AG08395 (cell line): Measurements from ENCODE around the gene HPD.
"Not testable (repeated sequence)": the region's sequence is repeated elsewhere in the genome, so short reads cannot be mapped to it uniquely, and the experiment has no call there.

Source experiments
- DNase-seq: peaks from one replicate; pipeline ENCODE4 v3.0.0; 2012; ENCODE audit warnings: mixed read lengths, low spot score

The HPD gene

GRCh38 chr12:121798787-121799155 is 59.9 kb downstream of the HPD start:
- DNase-seq: no peak

- DNase-seq: no peak
These were observed 60.5 kb downstream of the HPD start for GRCh38 chr12:121797937-121798786.

- DNase-seq: peak; percentile 88
These were observed 61.6 kb downstream of the HPD start for GRCh38 chr12:121796855-121797751.

- peak; percentile 82 for DNase-seq
These were observed 63.4 kb downstream of the HPD start for GRCh38 chr12:121795034-121795968.

GRCh38 chr12:121794534-121795033 is 64.1 kb downstream of the HPD start:
- no peak for DNase-seq

GRCh38 chr12:121793838-121794533 is 64.7 kb downstream of the HPD start:
- peak; percentile 86 for DNase-seq

- DNase-seq: no peak
These were observed 65.2 kb downstream of the HPD start, which contains the start of gene RHOF for GRCh38 chr12:121793440-121793837. TSS of gene RHOF (minus strand) at chr12:121793688. CDS start at chr12:121793633, 55 bp downstream.

GRCh38 chr12:121792607-121793439 is 65.8 kb downstream of the HPD start:
- DNase-seq: no peak

GRCh38 chr12:121791671-121792551 is 66.7 kb downstream of the HPD start:
- DNase-seq: no peak

- DNase-seq: not testable (repeated sequence)
These were observed 67.9 kb downstream of the HPD start for GRCh38 chr12:121790785-121791184.

- no peak for DNase-seq
These were observed 68.6 kb downstream of the HPD start for GRCh38 chr12:121789800-121790728.
